Stimulated activated CD4-positive, alpha-beta T cell treated with anti-CD3 and anti-CD28 coated beads, TNF-alpha, amount 100 ng/mL, for 4 hours (primary cell): ENCODE data around the gene KCNJ15.

Source experiments
- DNase-seq, 3 experiments: peaks; one replicate each; pipeline ENCODE4 v3.0.0-alpha.2; 2020; ENCODE audit warnings: low read depth in 3 of 3

Gene KCNJ15

GRCh38 chr21:38297871-38298270 lies 41.1 kb downstream of the KCNJ15 start:
- DNase-seq: no peak

- DNase-seq: no peak
Observed at GRCh38 chr21:38298832-38299231, 42.0 kb downstream of the KCNJ15 start.

GRCh38 chr21:38299671-38300070 lies 42.9 kb downstream of the KCNJ15 start:
- DNase-seq: no peak

GRCh38 chr21:38300141-38300578 lies 43.4 kb downstream of the KCNJ15 start:
- DNase-seq: no peak

- no peak for DNase-seq
Observed at GRCh38 chr21:38301321-38302214, 44.8 kb downstream of the KCNJ15 start.

- no peak for DNase-seq
Observed at GRCh38 chr21:38303300-38303699, 46.5 kb downstream of the KCNJ15 start.

- DNase-seq: no peak
Observed at GRCh38 chr21:38306433-38307141, 49.8 kb downstream of the KCNJ15 start.

GRCh38 chr21:38307771-38308531 lies 51.2 kb downstream of the KCNJ15 start:
- no peak for DNase-seq

GRCh38 chr21:38308532-38309119 lies 51.8 kb downstream of the KCNJ15 start:
- DNase-seq: no peak

GRCh38 chr21:38310646-38311485 lies 54.1 kb downstream of the KCNJ15 start:
- no peak for DNase-seq

GRCh38 chr21:38311765-38312164 lies 55.0 kb downstream of the KCNJ15 start:
- DNase-seq: no peak

- no peak for DNase-seq
Observed at GRCh38 chr21:38312822-38313221, 56.0 kb downstream of the KCNJ15 start.

GRCh38 chr21:38314558-38314957 lies 57.8 kb downstream of the KCNJ15 start:
- DNase-seq: no peak

- DNase-seq: no peak
Observed at GRCh38 chr21:38315122-38315521, 58.3 kb downstream of the KCNJ15 start.

GRCh38 chr21:38319781-38320180 lies 63.0 kb downstream of the KCNJ15 start:
- no peak for DNase-seq

GRCh38 chr21:38321568-38321967 lies 64.8 kb downstream of the KCNJ15 start:
- no peak for DNase-seq

GRCh38 chr21:38322311-38322950 lies 65.6 kb downstream of the KCNJ15 start:
- DNase-seq: no peak

- no peak for DNase-seq
Observed at GRCh38 chr21:38323721-38324531, 67.1 kb downstream of the KCNJ15 start.

- DNase-seq: no peak
Observed at GRCh38 chr21:38325216-38325615, 68.4 kb downstream of the KCNJ15 start.
